ENCODE measurements around the gene TCHH. TPM values are rescaled to one million over a fixed set of nuclear protein-coding genes. Genes with fewer than 3 reads are reported as not detected.
"Not testable (repeated sequence)": the region's sequence is repeated elsewhere in the genome, so short reads cannot be mapped to it uniquely, and the experiment has no call there.

The TCHH gene
- total RNA-seq, 1 donor from 2014 or later: not detected

- no peak for DNase-seq (ENCODE audit: low spot score, unreplicated experiment)
- Mint-ChIP-seq H3K27ac (no peak overlapping the region), H3K4me3 (ENCODE audit: low read depth) (no peak overlapping the region), H3K4me1 (ENCODE audit: low read depth) (no peaks in the 10 kb centered on the region), H3K27me3 (peaks cover 42% of the 10 kb centered on the region), H3K9me3 (ENCODE audit: low read depth) (no peaks in the 10 kb centered on the region), H3K36me3 (ENCODE audit: insufficient read depth) (peaks cover 9% of the 10 kb centered on the region)
- TF ChIP-seq CTCF (IDR thresholded peaks at IDR 0.05; ENCODE audit: unreplicated experiment): no peak
These were observed 10.4 kb downstream of the TCHH start for GRCh38 chr1:152104854-152105253.

GRCh38 chr1:152096931-152097330 is 18.3 kb downstream of the TCHH start:
- no peak for DNase-seq (ENCODE audit: low spot score, unreplicated experiment)
- TF ChIP-seq CTCF (IDR thresholded peaks at IDR 0.05; ENCODE audit: unreplicated experiment): no peak
- Mint-ChIP-seq H3K9me3 (ENCODE audit: low read depth) (peaks cover 6% of the 10 kb centered on the region), H3K27ac (no peak overlapping the region), H3K27me3 (peaks cover 34% of the 10 kb centered on the region), H3K4me1 (ENCODE audit: low read depth) (no peaks in the 10 kb centered on the region), H3K4me3 (ENCODE audit: low read depth) (no peak overlapping the region), H3K36me3 (ENCODE audit: insufficient read depth) (no peaks in the 10 kb centered on the region)

- Mint-ChIP-seq H3K27ac (no peak within 1 kb of the TSS), H3K36me3 (ENCODE audit: insufficient read depth) (no peaks in the 10 kb centered on the region), H3K9me3 (ENCODE audit: low read depth) (peaks cover 9% of the 10 kb centered on the region), H3K27me3 (no peaks in the 10 kb centered on the region), H3K4me1 (ENCODE audit: low read depth) (no peaks in the 10 kb centered on the region), H3K4me3 (ENCODE audit: low read depth) (no peak within 1 kb of the TSS)
- DNase-seq (ENCODE audit: low spot score, unreplicated experiment): no peak
- no peak for TF ChIP-seq CTCF (IDR thresholded peaks at IDR 0.05; ENCODE audit: unreplicated experiment)
These were observed 26.1 kb downstream of the TCHH start, which contains the start of gene TCHHL1 for GRCh38 chr1:152089014-152089674. Gene TCHHL1, minus strand, starts transcription at chr1:152089064. Its CDS starts 921 bp downstream, at chr1:152088143.

GRCh38 chr1:152086760-152087159 is 28.5 kb downstream of the TCHH start:
- no peak overlapping the region for H3K27ac Mint-ChIP-seq
- no peak overlapping the region for H3K4me3 Mint-ChIP-seq (ENCODE audit: low read depth)
- no peaks in the 10 kb centered on the region for H3K36me3 Mint-ChIP-seq (ENCODE audit: insufficient read depth)
- TF ChIP-seq CTCF (IDR thresholded peaks at IDR 0.05; ENCODE audit: unreplicated experiment): no peak
- H3K4me1 Mint-ChIP-seq (ENCODE audit: low read depth): no peaks in the 10 kb centered on the region
- DNase-seq (ENCODE audit: low spot score, unreplicated experiment): no peak
- no peaks in the 10 kb centered on the region for H3K27me3 Mint-ChIP-seq
- H3K9me3 Mint-ChIP-seq (ENCODE audit: low read depth): peaks cover 3% of the 10 kb centered on the region

GRCh38 chr1:152084853-152085252 is 30.4 kb downstream of the TCHH start:
- Mint-ChIP-seq H3K36me3 (ENCODE audit: insufficient read depth) (no peaks in the 10 kb centered on the region), H3K4me3 (ENCODE audit: low read depth) (no peak overlapping the region), H3K27me3 (no peaks in the 10 kb centered on the region), H3K4me1 (ENCODE audit: low read depth) (no peaks in the 10 kb centered on the region), H3K9me3 (ENCODE audit: low read depth) (no peaks in the 10 kb centered on the region), H3K27ac (no peak overlapping the region)
- no peak for TF ChIP-seq CTCF (IDR thresholded peaks at IDR 0.05; ENCODE audit: unreplicated experiment)
- no peak for DNase-seq (ENCODE audit: low spot score, unreplicated experiment)

GRCh38 chr1:152081026-152081425 is 34.2 kb downstream of the TCHH start:
- H3K4me3 Mint-ChIP-seq (ENCODE audit: low read depth); H3K9me3 Mint-ChIP-seq (ENCODE audit: low read depth); H3K36me3 Mint-ChIP-seq (ENCODE audit: insufficient read depth); H3K4me1 Mint-ChIP-seq (ENCODE audit: low read depth); H3K27ac Mint-ChIP-seq; H3K27me3 Mint-ChIP-seq; DNase-seq (ENCODE audit: low spot score, unreplicated experiment): not testable (repeated sequence)

- not testable (repeated sequence) for H3K4me1 Mint-ChIP-seq (ENCODE audit: low read depth); H3K36me3 Mint-ChIP-seq (ENCODE audit: insufficient read depth); H3K27ac Mint-ChIP-seq; DNase-seq (ENCODE audit: low spot score, unreplicated experiment); H3K27me3 Mint-ChIP-seq; H3K9me3 Mint-ChIP-seq (ENCODE audit: low read depth); H3K4me3 Mint-ChIP-seq (ENCODE audit: low read depth)
These were observed 34.8 kb downstream of the TCHH start for GRCh38 chr1:152080494-152080893.
